ENCODE data around the gene EID2. TPM values are rescaled to one million over a fixed set of nuclear protein-coding genes. Genes with fewer than 3 reads are reported as not detected.

Gene EID2, protein sequence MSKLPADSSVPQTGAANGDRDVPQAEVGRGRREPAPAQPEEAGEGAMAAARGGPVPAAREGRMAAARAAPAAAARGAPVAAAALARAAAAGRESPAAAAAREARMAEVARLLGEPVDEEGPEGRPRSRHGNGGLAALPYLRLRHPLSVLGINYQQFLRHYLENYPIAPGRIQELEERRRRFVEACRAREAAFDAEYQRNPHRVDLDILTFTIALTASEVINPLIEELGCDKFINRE
- total RNA-seq: 10 to 100 TPM in 2 of 4 donors, 1 to 10 TPM in 2; 5.9 to 13.4 (median 9.0) TPM

DNA sequence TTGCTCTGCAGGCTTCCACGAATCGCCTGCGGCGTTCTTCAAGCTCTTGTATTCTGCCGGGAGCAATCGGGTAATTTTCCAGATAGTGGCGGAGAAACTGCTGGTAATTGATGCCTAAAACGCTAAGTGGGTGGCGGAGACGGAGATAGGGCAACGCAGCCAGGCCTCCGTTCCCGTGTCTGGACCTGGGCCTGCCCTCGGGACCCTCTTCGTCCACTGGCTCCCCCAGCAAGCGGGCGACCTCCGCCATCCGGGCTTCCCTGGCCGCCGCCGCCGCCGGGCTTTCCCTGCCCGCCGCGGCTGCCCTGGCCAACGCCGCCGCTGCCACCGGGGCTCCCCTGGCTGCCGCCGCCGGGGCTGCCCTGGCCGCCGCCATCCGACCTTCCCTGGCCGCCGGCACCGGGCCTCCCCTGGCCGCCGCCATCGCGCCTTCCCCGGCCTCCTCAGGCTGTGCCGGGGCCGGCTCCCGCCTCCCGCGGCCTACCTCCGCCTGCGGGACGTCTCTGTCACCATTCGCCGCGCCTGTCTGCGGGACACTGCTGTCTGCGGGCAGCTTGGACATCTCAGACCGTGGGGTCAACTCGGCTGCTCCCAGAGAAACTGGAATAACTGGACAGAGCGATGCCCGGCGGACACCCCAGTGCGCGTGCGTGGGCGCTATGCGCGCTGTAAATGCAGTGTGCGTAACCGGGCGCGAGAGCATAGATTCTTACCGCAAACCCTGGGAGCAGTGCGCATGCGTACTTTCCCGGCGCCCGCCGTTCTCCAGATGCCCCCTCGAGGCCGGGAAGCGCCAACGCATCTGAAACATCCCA, at the start of gene EID2:
Gene EID2 (minus strand): TSS at position 644 of the 815 bp plus-strand sequence. CDS start 82 bp downstream, at position 562.
- TF ChIP-seq, protein P1, sequence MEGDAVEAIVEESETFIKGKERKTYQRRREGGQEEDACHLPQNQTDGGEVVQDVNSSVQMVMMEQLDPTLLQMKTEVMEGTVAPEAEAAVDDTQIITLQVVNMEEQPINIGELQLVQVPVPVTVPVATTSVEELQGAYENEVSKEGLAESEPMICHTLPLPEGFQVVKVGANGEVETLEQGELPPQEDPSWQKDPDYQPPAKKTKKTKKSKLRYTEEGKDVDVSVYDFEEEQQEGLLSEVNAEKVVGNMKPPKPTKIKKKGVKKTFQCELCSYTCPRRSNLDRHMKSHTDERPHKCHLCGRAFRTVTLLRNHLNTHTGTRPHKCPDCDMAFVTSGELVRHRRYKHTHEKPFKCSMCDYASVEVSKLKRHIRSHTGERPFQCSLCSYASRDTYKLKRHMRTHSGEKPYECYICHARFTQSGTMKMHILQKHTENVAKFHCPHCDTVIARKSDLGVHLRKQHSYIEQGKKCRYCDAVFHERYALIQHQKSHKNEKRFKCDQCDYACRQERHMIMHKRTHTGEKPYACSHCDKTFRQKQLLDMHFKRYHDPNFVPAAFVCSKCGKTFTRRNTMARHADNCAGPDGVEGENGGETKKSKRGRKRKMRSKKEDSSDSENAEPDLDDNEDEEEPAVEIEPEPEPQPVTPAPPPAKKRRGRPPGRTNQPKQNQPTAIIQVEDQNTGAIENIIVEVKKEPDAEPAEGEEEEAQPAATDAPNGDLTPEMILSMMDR (IDR thresholded peaks at IDR 0.05; ENCODE audit: low read depth): no peak

DNA sequence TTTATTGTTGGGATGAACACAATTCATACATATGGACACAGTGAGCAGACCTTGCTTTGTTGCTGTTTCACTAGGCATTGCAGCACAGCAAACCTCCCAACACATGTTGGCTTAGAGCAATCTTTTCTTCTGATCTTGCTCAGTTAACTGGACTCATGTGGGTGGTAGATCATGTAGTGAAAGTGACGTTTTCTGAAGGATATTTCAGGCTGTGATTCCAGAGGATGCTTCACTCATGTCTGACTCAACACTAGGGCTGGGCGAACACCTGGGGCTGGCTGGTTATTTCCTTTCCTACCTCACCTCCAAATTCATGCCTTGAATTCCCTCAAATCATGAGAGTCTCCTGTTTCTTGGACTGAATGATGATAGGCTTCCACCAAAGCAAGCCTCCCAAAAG, 48.1 kb upstream of the EID2 start:
- TF ChIP-seq, protein P1 (IDR thresholded peaks at IDR 0.05; ENCODE audit: low read depth): no peak

DNA sequence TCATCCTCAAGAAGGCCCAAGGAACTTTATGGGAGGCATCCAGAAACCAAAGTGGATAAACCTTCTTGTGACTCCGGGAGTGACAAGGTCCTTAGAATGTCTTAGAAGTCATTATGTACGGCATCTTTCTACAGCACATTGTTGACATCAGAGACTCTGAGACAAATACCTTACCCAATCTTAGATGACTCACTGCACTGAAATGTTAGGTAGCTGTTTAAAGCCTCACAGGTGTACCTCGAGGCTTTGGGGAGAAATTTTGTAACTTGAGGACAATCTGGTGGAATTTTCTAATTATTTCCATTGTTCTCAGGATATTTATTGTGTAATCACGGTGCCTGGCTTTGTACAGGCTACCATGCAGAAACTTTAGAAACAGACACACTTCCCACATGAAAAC, 47.5 kb upstream of the EID2 start:
- TF ChIP-seq, protein P1 (IDR thresholded peaks at IDR 0.05; ENCODE audit: low read depth): no peak

DNA sequence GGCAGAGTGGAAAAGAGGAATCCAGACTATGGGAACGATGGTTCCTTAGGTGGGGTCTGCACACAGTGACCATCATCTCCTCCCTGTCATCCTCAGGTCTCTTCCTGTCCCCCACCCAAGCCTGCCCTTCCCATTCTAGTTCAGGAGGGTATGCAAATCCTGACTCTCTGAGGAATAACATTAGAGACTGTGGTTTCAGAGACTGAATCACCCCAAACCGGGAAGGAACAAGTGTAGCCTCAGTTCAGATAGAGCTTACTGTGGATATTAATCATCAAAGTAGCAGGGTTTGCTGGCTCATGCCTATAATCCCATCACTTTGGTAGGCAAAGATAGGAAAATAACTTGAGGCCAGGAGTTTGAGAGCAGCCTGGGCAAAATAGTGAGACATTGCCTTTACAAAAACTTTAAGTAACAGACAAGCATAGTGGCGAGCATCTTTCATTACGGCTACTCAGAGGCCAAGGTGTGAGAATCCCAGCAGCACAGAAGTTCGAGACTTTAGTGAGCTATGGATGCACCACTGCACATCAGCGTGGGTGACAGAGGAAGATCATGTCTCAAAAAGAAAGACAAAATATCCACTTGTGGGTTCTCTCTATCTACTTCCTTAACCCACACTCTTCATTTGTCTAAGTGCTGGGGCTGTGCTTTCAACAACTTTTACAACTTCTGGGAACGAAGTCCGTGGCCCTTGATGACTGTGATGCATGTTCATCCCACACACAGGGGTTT, 43.1 kb upstream of the EID2 start:
- TF ChIP-seq, protein P1 (IDR thresholded peaks at IDR 0.05; ENCODE audit: low read depth): no peak

DNA sequence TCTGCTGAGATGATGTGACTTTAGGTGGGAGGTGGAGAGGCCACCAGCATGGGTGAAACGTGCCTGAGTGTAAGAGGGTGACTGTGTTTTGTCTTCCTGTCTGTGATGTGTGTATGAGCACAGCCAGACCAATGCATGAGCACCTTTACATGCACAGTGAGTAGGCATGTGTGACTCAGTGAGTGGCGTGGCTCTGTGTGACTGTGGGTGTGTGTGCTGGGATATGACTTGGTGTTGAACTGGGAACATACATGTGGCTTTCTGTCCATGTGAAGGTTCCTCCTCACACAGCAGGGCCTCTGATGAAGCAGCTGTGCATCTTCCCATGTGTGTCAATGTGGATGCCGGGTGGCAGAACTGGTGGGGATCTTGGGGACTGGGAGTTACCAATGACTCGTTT, 42.5 kb upstream of the EID2 start:
- TF ChIP-seq, protein P1 (IDR thresholded peaks at IDR 0.05; ENCODE audit: low read depth): no peak

DNA sequence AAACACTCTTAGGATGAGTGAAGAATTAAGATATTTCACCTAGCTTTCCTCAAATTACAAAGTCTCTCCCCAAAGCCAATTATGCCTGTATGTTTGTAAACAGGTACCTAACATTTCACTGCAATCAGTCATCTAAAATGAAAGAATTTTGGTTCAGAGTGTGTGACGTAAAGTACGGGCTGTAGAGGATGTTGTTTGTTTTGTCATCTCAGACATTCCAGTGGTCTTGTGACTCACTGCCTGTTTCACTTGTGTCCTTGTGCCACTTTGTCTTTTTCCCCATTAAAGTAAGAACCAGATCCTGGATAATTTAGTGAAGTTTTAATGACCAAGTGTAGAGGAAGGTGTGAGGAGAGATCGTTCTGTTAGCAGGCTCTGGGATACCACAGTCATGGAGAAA, 28.6 kb upstream of the EID2 start:
- TF ChIP-seq, protein P1 (IDR thresholded peaks at IDR 0.05; ENCODE audit: low read depth): no peak

DNA sequence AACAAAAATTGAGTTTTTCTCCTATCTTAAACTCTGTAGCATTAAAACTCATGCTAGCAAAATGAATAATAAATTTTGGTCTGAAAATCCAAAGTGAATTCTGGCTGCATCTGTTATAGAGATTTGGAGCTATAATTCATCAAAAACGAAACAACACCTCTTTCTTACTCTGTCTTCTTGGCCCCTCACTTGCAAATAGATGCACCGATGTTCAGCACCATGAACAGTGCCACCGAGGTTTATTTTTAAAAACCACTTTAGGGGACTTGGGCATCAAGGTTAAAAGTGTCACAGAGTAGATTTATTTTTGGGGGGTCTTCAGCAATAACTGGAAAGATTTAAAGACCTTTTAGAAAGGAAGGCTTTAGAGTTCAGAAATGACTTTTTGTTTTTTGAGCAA, 26.1 kb upstream of the EID2 start:
- TF ChIP-seq, protein P1 (IDR thresholded peaks at IDR 0.05; ENCODE audit: low read depth): no peak
